Measurements from ENCODE around the gene EZH1. TPM values are rescaled to one million over a fixed set of nuclear protein-coding genes. Genes with fewer than 3 reads are reported as not detected.
"Not testable (repeated sequence)": the region's sequence is repeated elsewhere in the genome, so short reads cannot be mapped to it uniquely, and the experiment has no call there.

EZH1 gene
- total RNA-seq, 1 donor from 2014 or later: 9.8 TPM

DNA sequence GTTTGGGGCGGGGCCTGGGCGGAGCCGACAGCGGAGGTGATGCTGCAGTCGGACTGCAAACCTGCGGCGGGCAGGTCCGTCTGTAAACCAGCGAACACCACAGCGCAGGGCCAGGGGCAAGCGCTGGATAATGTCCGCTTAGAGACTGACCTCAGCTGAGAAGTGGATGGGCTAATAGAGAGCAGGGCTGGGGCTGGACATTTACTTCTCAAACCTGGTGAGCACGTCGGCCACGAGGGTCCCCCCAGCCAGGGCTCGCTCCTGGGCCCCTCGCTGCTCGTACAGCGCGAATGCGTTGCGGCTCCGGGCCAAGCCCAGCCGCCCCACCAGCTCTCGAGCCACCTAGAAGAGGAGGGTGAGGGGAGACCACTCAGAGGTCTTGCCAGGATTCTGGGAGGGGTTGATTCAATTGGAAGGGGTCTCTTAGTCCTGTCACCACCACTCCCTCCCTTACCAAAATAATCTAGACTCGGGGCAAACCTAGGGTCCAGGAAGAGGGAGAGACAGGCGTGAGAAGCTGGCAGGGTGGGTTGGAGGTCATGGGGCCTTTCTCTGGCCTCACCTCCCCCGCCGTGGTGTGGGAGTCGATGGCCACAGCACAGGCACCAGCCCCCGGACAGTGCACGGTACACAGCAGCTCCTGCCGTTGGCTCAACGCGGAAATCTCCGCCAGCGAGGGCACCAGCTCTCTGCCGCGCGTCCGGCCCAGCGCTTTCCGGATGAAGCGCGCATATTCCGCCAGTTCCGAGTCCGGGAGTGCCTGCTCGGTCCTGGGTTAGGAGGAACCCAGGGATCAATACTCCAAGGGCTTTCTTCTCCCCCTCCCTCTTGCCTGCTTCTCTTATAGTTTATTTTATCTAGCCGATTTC, 73.8 kb downstream of the EZH1 start:
- no peak for DNase-seq (ENCODE audit: low read depth in 2 of 2)

GRCh38 chr17:42669977-42670788, 74.7 kb downstream of the EZH1 start:
- DNase-seq (ENCODE audit: low read depth in 2 of 2): no peak

GRCh38 chr17:42669705-42669976, 75.2 kb downstream of the EZH1 start:
- DNase-seq (ENCODE audit: low read depth in 2 of 2): no peak

DNA sequence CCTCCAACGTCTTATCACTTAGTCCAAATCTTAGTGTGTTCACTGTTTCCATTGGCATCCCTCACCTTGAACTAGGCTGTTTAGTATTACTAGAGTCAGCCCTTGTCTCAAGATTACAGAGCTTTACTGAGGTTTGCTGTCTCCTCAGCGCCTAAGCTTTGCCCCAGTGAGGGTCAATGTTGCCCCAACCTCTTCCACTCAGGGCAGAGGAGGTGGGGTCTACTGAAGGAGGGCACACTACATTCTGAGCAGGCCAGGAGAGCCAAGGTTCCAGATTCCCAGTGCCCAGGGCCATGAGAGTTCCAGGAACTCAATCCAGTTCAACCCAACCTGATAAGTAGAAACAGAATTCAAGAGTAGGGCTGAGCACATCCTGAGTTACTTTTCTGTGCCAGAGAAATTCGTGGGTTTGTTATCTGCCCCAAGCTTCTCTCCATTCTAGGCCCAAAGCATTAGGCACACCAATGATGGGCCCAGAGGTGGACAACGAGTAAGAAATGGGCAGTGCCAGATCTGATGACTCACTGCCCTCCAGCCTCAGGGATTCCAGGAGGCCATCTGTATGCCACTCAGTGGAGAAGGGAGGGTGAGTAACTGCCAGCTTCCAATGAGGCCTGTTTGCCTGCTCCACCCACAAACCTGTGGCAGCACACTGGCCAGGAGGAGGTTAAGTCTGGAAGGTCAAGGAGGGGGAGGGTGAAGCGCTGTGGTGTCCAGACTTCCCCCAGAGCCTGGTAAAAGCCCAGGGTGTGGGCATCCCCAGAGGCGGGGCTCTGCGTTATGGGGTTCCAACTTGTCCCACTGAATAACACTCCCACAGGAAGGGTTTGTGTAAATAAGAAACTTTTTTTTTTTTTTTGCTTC, 77.5 kb downstream of the EZH1 start:
- DNase-seq (ENCODE audit: low read depth in 2 of 2): peak in 1 of 2 donors; percentile 61

DNA sequence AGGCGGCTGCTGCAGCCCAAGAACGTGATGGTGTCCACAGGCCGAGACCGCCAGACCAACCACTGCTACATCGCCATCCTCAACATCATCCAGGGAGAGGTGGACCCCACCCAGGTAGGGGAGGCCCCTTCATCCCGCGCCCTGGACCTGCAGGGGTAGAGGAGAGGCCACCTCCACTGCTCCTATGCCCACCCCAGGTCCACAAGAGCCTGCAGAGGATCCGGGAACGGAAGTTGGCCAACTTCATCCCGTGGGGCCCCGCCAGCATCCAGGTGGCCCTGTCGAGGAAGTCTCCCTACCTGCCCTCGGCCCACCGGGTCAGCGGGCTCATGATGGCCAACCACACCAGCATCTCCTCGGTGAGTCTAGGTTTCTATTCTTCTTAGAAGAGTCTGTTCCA, 78.7 kb downstream of the EZH1 start:
- DNase-seq (ENCODE audit: low read depth in 2 of 2): not testable (repeated sequence)

DNA sequence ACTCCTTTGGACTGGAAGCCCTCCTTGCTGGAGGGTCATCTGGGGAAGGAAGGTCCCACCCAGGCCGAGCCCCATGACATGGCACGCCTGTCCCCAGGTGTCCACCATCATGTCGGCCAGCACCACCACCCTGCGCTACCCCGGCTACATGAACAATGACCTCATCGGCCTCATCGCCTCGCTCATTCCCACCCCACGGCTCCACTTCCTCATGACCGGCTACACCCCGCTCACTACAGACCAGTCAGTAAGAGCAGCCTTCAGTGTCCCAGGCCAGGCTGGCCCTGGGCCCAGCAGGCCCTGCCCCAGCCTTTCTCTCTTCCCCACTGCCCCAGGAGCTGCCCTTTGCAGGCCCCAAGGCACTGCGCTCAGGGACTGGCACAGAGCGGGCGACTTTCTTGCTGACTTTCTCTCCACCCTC, 79.2 kb downstream of the EZH1 start:
- no peak for DNase-seq (ENCODE audit: low read depth in 2 of 2)

- DNase-seq (ENCODE audit: low read depth in 2 of 2): peak in 1 of 2 donors; percentile 58
Measured at GRCh38 chr17:42660692-42661345, 84.0 kb downstream of the EZH1 start.

- DNase-seq (ENCODE audit: low read depth in 2 of 2): not testable (repeated sequence)
Measured at GRCh38 chr17:42659932-42660274, 84.9 kb downstream of the EZH1 start.

DNA sequence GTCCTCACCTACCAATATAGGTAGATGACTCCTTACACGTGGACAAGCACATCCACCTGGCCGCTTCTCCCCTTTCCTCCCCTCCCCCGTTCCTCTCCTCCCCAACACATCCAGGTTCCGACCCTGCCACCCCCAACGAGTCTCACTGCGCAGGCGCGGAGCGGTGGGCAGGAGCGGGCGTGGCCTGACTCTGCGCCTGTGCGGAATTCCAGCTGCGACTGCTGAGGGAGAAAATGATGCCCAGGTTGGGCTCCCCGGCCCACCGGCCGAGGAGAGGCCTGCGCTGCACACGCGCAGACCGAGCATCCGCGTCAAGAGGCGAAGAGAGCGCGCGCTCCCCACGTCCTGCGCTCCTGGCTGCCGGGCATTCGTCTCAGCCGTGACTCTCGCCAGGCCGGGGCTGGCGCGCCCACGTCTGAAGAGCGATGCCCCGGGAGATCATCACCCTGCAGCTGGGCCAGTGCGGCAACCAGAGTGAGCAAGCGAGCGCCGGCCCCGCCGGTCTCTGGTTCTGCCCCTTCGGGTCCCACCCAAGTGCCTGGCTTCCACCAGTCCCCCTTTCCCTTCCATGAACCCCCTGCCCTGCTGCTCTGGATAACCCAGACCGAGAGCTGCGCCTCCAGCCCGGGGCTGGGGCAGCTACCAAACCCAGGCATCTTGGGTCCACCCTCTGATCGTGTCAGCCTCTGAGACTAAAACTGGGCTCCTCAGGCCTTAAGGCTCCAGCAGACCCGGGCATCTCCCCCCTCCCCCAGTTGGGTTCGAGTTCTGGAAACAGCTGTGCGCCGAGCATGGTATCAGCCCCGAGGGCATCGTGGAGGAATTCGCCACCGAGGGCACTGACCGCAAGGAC, 85.5 kb downstream of the EZH1 start, which contains the start of gene TUBG2:
TSS of gene TUBG2 (plus strand) at position 206 of the 853 bp plus-strand sequence. CDS start at position 426, 220 bp downstream.
- peak; percentile 82 to 91 for DNase-seq (ENCODE audit: low read depth in 2 of 2)

DNA sequence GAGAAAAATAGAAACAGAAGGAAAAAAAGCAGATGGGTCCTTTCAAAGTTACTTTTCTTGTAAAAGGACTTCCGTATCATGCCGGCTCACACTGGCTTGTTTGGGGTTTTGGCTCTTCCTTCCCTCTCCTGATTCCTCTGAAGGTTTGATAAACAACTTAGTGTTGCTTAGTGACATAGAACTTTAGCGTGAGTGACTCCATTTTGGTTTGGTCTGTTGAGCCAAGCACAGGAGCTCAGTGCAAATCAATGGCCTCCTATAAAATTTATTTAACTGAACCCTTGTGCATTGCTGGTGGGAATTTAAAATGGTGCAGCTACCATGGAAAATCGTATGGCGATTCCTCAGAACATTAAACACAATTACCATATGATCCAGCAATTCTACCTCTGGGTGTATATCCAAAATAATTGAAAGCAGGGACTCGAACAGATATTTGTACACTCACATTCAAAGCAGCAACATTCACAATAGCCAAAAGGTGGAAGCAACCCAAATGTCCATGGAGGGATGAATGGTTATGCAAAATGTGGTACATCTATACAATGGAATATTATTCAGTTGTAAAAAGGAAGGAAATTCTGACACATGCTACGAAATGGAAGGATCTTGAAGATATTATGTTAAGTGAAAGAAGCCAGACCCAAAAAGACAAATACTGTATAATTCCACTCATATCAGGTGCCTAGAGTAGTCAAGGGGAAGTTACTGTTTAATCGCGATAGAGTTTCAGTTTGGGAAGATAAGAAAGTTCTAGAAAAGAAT, 86.8 kb downstream of the EZH1 start:
- DNase-seq (ENCODE audit: low read depth in 2 of 2): no peak

DNA sequence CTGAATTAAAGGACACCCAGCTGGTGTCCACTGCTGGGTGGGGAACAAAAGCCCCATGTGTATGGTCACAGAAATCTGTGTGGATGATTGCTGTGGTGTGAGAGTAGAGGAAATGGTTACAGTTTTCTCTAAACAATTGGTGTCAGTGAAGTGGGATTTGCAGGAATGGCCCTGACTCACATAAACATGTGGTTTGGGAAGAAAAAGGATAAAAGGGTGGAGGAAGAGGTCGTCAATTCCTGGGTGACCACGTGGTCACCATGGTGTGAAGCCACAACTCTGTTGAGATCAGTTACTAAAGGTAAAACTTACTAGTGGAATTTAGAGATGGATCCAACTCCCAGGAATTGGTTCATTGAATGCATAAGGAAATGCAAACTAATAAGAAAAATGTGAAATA, 89.3 kb downstream of the EZH1 start:
- no peak for DNase-seq (ENCODE audit: low read depth in 2 of 2)

- no peak for DNase-seq (ENCODE audit: low read depth in 2 of 2)
Measured at GRCh38 chr17:42653179-42654124, 91.4 kb downstream of the EZH1 start.

DNA sequence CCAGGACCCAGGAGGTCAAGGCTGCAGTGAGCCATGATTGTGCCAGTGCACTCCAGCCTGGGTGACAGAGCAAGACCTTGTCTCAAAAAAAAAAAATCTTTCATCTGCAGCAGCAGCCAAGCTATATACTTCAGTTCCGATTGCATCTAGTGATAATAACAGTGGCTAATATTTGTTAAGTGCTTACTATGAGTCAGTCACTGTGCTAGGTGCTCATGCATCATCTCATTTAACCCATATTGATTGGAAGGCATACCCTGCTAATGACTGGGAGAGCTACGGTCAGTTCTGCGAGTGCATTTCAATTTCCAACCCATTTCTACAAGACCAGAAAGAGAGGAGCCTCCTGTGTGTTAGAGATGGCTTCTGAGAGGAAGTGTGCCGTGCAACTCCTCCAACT, 93.4 kb downstream of the EZH1 start:
- DNase-seq (ENCODE audit: low read depth in 2 of 2): no peak

Other genes starting within 250 kb of the EZH1 start
- gene NAGLU, start 208.8 kb downstream of the EZH1 start, total RNA-seq: 19.3 and 42.9 TPM in 2 replicates
- 0.38 and 0.39 TPM in 2 replicates for gene HSD17B1, start 192.1 kb downstream of the EZH1 start, total RNA-seq
- 9.1 and 12.8 TPM in 2 replicates for gene COASY, start 182.9 kb downstream of the EZH1 start, total RNA-seq
- 25.4 and 34.6 TPM in 2 replicates for gene MLX, start 177.9 kb downstream of the EZH1 start, total RNA-seq
- gene PSMC3IP, start 167.3 kb downstream of the EZH1 start, total RNA-seq: 2.3 and 2.8 TPM in 2 replicates
- 60.7 and 79.3 TPM in 2 replicates for gene RETREG3, start 135.7 kb downstream of the EZH1 start, total RNA-seq
- 21.7 and 23.9 TPM in 2 replicates for gene TUBG1, start 135.4 kb downstream of the EZH1 start, total RNA-seq
- gene TUBG2, start 85.8 kb downstream of the EZH1 start, total RNA-seq: 2.7 and 5.3 TPM in 2 replicates
- 12.5 and 16.6 TPM in 2 replicates for gene PLEKHH3, start 68.0 kb downstream of the EZH1 start, total RNA-seq
- gene CCR10, start 63.2 kb downstream of the EZH1 start, total RNA-seq: 3.4 and 3.7 TPM in 2 replicates
- 11.5 and 13.6 TPM in 2 replicates for gene CNTNAP1, start 62.5 kb downstream of the EZH1 start, total RNA-seq
- 6.0 and 25.9 TPM in 2 replicates for gene RAMP2, start 16.2 kb upstream of the EZH1 start, total RNA-seq
- 39.2 and 48.3 TPM in 2 replicates for gene VPS25, start 28.4 kb upstream of the EZH1 start, total RNA-seq
- gene WNK4, start 35.6 kb upstream of the EZH1 start, total RNA-seq: 2.1 and 2.4 TPM in 2 replicates
- 60.1 and 67.0 TPM in 2 replicates for gene COA3, start 53.7 kb upstream of the EZH1 start, total RNA-seq
- not detected in 2 replicates for gene CNTD1, start 53.8 kb upstream of the EZH1 start, total RNA-seq
- gene BECN1, start 79.2 kb upstream of the EZH1 start, total RNA-seq: 121 and 128 TPM in 2 replicates
- gene PSME3, start 88.4 kb upstream of the EZH1 start, total RNA-seq: 58.9 and 60.8 TPM in 2 replicates
- 0.25 and 0.26 TPM in 2 replicates for gene AOC2, start 99.5 kb upstream of the EZH1 start, total RNA-seq
- 0.26 and 0.89 TPM in 2 replicates for gene AOC3, start 106.2 kb upstream of the EZH1 start, total RNA-seq
- not detected in 2 replicates for gene G6PC1, start 155.8 kb upstream of the EZH1 start, total RNA-seq
- 13.1 and 14.7 TPM in 2 replicates for gene AARSD1, start 219.4 kb upstream of the EZH1 start, total RNA-seq
- 0.13 TPM in 2 replicates for gene PTGES3L, start 235.0 kb upstream of the EZH1 start, total RNA-seq
- gene RUNDC1, start 235.5 kb upstream of the EZH1 start, total RNA-seq: 6.2 and 10.1 TPM in 2 replicates